COLO668 (cell line): ENCODE data around the gene ZNF668.
A peak's percentile ranks its signal among the peaks of the same experiment; 100 is the strongest.
"Not testable (repeated sequence)": the region's sequence is repeated elsewhere in the genome, so short reads cannot be mapped to it uniquely, and the experiment has no call there.

Experiments used
- DNase-seq: peaks from one replicate; lab custom pipeline; 2025; ENCODE audit not compliant: unreplicated experiment; lab: John Stamatoyannopoulos, UW

ZNF668 gene

DNA sequence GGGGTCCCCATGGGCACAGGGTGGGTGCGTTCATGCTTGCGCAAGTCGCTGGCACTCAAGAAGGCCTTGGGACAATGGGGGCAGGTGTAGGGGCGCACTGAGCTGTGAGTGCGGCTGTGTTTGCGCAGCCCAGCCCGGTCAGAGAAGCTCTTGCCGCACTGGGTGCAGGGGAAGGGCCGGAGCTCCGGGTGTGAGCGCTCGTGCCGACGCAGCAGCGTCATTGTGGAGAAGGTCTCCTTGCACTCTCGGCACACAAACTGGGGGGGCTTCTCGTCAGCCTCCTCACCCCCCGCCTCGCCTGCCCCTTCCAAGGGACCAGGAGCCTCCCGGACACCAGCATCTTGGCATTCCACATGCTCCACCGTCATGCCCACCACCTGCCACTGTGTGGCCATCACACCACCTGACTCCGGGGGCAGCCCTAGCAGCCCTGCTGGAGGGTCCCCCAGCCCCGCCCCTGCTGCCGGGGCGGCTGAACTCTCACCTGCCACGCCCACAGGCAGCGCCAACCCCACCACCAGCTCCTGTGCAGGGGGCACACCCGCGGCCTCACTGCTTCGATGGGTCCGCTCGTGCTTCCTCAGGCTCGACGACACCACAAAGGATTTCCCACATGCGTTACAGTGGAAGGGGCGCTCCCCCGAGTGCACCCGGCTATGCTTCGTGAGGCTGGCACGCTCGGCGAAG lies 12.8 kb downstream of the ZNF668 start:
- no peak for DNase-seq

DNA sequence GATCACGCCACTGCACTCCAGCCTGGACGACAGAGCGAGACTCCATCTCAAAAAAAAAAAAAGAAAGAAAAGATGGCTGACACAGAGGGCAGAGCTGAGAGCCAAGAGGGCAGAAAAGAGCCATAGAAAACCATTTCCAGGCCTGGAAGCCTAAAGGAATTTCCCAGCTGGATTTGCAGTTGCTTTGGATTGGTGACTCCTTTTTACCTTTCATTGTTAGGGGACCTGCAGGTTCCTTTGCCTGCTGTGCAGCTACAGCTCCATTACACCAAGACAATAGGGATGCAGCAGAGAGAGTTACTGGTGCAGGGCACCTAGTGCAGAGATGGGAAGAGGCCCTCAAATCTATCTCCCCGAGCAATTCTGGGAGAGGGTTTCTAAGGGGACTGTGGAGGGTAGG lies 18.4 kb downstream of the ZNF668 start:
- DNase-seq = no peak

DNA sequence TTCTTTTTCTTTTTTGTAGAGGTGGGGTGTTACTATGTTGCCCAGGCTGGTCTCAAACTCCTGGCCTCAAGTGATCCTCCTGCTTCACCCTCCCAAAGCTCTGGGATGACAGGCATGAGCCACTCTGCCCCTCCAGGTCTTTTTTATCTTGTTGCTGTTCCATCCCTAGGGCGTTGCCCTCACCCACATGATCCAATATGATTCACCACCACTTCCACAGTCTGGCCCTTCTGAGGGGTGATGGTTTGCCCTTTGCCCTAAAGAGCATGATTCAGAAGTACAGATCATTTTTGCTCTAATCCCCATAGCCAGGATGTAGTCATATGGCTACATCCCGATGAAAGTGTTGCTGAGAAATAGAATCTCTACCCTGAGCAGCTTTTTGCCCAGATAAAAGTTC lies 21.9 kb downstream of the ZNF668 start:
- peak; percentile 2 for DNase-seq

DNA sequence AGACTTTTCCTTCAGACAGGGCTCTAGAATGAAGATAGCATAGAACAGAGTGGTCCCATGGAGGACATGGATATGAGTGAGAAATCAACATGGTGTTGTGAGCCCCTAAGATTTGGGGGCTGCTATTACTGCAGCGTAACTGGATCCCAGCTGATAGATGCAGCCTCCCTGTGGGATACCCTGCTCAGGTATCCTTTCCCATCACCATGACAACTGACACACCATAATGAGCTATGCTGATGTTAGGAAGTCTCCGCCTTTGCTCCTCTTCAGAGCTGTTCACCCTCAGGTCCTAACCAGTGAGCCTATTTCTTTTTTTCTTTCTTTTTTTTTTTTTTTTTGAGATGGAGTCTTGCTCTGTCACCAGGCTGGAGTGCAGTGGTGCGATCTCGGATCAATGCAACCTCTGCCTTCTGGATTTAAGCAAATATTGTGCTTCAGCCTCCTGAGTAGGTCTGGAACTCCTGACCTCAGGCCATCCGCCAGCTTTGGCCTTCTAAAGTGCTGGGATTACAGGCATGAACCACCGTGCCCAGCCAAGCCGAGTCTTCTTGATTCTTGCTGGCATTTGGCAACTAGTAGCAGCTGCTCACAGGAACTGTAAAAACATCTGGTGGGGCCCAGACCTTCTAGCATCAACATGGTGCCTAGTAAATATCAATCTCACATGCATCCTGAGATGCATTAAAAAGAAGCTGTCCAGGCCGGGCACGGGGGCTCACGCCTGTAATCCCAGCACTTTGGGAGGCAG lies 23.6 kb downstream of the ZNF668 start:
- DNase-seq = no peak

DNA sequence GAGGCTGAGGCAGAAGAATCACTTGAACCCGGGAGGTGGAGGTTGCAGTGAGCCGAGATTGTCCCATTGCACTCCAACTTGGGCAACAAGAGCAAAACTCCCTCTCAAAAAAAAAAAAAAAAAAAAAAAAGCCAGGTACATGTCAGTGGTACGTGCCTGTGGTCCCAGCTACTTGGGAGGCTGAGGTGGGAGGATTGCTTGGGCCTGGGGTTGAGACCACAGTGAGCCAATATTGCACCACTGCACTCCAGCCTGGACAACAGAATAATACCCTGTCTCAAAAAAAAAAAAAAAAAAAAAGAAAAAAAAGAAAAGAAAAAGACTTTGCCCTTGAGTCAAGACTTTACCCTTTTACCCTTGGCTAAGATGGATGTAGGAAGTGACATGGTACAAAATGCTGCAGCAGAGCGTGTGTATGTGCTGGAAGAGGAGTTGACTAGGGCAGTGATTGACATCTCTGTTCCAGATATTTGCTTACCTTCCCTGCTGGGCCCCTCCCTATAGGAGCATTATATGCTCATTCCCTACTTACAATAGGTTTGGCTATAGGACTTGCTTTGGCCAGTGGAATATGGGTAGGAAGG lies 30.1 kb downstream of the ZNF668 start:
- DNase-seq = no peak

DNA sequence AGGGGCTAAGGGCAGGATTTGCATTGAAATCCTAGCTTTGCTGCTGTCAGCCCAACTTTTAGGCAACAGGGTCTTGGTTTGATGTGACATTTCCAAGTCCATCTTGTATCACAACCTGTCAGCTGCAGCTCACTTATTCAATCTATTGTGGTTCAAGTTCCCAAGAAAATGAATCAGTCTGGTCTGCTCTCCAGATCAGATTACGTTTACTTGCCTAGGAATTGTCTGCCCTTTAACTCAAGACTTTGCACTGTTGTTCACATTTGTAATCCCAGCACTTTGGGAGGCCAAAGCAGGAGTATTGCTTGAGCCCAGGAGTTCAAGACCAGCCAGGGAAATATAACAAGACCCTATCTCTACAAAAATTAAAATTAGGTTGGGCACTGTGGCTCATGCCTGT lies 30.7 kb downstream of the ZNF668 start:
- no peak for DNase-seq

DNA sequence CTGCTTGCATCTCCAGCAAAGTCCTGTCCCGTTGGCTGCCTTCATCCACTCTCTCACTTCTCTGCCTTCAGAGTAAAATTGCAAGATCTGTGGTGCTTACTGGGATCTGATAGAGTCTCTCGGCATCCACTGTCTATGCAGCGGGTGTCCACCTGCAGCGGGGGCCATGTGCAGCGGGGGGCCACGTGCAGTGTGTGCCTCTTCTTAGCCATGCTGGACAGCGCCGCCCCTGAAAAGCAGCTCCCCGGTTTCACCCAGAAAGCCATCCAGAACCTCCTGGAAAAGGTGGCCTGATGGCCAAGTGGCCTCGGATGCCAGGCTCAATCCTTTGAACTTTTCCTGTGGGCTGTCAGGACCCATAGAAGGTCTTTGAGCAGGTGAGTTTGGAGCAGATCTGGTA lies 31.2 kb downstream of the ZNF668 start:
- DNase-seq = no peak

DNA sequence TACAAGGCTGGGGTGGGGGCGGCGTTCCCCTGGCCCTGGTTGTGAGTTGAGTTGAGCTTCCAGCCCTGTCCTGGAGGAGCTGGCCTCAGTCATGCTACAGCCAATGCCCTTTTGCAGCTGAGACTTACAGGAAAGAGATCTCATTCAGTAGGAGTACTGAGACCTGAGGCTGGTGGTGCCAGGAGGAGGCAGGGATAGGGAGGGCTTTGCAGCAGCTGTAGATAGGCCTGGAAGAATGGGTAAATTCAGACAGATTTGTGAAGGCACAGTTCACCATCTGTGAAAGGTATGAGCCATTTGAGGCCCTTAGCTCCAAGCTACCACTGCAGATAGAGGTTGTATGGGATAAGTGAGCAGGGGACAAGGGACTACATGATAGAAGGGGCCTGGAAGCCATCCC lies 35.0 kb downstream of the ZNF668 start:
- no peak for DNase-seq

DNA sequence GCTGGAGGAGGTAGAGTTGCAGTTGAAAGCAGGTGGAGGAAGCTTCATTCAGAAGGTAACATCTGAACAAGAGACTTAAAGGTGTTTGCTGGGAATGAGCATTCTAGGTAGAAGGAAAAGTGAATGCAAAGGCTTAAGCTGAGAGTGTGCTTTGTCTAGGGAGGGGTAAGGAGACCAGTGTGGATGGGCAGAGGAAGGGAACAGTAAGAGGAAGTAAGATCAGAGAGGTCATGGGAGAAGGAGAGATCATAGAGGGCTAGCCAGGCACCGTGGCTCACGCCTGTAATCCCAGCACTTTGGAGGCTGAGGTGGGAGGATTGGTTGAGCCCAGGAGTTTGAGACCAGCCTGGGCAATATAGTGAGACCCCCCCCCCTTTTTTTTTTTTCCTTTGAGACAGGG lies 37.3 kb downstream of the ZNF668 start:
- DNase-seq = no peak

DNA sequence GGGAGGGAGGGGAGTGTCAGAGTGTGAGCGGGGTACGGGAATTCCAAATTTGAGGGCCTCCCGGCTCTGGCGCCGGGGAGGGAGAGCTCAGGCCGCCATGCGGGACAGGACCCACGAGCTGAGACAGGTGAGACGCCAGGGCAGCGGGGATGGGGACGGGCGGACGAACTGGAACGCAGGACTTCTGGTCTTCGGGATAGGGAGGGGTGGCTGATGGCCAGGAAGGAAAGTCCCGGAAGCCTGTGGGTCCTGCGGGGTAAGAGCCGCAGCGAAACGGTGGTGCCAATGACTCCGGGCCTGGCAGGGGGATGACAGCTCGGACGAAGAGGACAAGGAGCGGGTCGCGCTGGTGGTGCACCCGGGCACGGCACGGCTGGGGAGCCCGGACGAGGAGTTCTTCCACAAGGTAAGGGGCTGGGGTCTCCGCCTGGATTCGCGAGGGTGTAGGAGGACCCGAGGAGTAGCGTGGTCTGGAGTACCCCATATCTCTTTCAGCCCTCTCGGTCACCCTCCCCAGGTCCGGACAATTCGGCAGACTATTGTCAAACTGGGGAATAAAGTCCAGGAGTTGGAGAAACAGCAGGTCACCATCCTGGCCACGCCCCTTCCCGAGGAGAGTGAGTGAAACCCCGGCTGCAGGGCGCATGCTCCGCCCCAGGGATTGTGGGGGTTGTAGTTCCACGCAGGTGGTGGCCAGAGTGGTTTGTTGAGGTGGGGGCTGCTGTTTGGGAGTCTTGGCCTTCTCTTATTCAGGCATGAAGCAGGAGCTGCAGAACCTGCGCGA lies 40.1 kb downstream of the ZNF668 start:
- peak; percentile 87 for DNase-seq

DNA sequence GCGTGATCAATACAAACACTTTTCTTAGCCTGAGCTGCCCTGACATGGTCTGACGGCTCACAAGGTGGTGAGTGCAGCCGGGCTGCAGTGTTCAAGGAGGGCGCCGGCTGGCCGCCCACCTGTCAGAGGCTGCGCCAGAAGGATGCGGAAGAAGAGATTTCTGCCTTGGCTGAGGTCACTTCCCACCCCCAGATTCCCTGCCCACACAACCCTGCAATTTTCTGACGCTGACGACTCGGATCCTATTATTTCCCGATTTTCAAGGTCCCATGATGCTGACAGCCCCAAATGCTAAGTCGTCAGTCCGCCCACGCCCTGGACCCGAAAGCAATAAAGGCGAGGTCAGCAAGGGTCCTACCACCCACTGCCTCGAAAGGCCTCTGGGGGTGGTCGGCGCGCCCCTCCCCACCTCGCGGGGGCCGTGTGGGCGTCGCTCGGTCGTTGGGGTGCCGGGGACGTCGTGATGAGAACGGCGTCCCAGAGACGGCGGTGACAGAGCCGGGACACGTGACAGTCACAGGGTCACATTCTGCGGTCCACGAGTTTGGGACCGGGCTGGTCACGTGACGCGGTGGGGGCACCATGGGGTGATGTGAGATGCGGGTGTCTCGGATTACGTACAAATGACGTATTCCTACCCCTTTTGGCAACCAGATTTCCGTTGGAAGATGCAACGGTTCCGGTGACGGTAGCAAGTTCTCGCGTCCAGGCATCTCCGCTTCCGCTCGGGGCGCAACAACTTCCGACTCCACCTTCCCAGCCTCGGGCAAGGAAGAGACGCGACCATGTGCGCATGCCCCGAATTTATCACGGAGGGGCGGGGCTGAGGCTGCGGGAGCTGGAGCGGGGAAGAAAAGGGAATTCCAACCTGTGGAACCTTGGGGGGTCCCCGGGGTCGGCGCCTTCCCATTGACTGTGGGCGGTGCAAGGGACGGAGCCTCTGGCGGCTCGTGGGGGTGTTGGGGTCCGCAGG lies 41.0 kb downstream of the ZNF668 start, which contains the start of gene STX4:
STX4 (plus strand) TSS at position 823 of the 973 bp plus-strand sequence. CDS start 248 bp downstream, outside the sequence.
- DNase-seq = peak; percentile 96

DNA sequence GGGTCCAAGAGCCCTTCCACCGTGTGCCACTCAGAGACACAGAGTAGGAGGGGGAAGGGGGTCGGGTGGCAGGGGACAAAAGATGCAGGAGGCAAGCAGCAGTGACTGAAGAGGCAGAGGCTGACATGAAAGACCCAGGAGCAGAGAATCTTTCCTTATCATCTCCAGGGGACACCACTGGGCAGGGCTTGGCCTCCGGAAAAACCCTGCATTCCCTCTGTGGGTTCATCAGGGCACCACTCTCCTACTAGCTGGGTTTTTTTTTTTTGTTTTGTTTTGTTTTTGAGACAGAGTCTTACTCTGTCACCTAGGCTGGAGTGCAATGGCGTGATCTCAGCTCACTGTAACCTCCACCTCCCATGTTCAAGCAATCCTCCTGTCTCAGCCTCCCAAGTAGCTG lies 42.8 kb downstream of the ZNF668 start:
- no peak for DNase-seq

DNA sequence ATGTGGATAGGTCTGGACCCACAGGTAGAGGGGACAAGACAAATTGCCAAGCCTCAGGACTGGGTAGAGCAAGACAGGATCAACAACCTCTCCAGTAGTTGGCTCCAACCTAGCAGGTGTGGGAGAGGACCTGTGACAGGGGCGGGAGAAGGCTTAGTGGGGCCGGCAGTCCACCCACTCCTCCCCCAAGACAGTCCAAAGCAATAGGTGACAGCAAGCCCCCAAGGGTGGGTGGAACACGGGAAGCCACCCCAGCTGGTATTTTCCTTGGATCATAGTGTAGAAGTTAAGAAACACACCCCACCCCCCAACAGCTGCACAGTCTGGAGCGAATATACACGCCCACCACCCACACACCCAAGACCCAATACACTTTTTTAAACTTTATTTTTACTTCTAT lies 44.8 kb downstream of the ZNF668 start:
- no peak for DNase-seq

DNA sequence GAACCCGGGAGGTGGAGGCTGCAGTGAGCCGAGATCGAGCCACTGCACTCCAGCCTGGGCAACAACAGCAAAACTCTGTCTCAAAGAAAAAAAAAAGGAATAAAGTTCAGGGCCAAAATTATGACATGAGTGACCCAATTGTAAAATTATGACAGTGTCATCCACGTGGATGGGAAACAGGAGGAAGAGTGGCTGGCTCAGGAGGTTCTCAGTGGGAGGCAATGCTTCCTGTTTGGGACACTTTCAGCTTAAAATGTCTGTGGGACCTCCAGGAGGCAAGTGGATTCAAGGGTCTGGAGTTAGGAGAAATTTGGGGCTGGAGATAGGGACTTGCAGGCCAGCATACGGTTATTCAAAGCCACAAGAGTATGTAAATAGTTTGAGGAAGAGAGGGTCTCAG lies 48.7 kb downstream of the ZNF668 start:
- no peak for DNase-seq

DNA sequence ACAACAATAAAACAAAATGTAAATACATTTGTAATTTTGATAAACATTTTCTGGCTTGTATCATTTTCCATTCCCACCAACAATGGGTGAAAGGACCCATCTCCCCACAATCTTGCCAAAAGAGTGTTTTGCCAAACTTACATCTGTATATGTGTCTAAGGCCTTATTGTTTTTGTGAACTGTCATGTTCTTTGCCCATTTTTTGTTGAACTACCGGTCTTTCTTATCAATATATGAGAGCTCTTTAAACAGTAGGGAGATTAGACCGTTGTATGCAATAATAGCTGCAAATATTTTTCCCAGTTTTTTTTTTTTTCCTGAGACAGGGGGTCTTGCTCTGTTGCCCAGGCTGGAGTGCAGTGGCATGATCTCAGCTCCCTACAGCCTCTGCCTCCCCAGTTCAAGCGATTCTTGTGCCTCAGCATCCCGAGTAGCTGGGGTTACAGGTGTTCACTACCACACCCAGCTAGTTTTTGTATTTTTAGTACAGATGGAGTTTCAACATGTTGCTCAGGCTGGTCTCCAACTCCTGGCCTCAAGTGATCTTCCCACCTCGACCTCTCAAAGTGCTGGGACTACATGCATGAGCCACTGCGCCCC lies 50.3 kb downstream of the ZNF668 start:
- DNase-seq = no peak

DNA sequence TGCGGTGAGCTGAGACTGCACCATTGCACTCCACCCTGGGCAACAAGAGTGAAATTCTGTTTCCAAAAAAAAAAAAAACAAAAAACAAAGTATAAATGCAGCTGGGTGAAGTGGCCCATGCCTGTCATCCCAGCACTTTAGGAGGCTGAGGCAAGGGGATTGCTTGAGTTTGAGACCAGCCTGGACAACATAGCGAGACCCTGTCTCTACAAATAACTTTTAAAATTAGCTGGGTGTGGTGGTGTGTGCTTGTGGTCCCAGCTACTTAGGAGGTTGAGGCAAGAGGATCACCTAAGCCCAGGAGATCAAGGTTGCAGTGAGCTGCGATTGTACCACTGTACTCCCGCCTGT lies 50.8 kb downstream of the ZNF668 start:
- no peak for DNase-seq

DNA sequence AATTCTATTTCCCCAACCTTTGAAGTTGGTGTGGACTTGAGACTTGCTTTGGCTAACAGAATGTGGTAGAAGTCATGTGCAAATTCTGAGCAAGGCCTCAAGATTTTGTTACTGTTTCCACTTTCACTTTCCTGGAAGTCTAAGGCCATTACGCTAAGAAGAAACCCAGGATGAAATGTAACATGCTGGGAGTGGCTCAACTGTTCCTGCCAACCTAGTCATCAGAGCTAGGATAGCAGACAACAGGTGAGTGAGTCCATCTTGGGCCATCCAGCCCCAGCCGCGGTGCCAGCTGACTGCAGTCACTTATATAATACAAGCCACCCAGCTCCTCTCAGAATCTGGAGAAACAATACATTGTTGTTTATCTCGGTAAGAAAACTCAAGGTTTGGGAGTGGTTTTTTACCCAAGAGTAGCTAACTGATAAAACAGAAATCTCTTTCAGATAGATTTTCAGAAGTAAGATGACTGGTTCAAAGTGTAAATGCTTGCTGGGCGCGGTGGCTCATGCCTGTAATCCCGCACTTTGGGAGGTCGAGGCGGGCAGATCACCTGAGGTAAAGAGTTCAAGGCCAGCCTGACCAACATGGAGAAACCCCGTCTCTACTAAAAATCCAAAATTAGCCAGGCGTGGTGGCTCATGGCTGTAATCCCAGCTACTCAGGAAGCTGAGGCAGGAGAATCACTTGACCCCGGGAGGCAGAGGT lies 51.3 kb downstream of the ZNF668 start:
- DNase-seq = no peak

DNA sequence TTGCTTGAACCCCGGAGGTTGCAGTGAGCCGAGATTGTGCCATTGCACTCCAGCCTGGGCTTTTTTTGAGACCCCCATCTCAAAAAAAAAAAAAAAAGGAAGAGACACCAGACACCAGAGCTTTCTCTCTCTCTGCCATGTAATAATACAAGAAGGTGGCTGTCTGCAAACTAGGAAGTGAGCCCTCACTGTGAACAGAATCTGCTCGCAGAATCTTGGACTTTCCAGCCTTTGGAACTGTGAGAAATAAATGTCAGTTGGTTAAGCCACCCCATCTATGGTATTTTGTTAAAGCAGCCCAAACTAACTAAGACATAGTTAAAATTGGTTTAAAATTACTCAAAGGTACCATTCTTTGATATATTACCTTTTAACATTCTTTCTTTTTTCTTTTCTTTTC lies 53.5 kb downstream of the ZNF668 start:
- DNase-seq = no peak

DNA sequence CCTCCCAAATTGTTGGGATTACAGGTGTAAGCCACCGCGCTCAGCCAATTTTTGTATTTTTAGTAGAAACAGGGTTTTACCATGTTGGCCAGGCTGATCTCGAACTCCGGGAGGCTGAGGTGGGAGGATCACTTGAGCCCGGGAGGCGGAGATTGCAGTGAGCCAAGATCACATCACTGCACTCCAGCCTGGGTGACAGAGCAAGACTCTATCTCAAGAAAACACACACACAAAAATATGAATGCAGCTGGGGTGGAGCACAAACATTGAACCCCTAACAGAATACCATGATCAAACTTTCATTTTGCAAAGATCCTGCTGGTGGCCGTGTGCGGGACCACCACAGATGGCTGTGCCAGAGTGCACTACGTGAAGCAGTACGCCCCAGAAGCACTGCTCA lies 56.3 kb downstream of the ZNF668 start:
- not testable (repeated sequence) for DNase-seq
